Upper lobe of left lung (tissue), 6 donors: ENCODE data around the gene TNKS2. TPM values are rescaled to one million over a fixed set of nuclear protein-coding genes. Genes with fewer than 3 reads are reported as not detected.

Source experiments
- ATAC-seq, 2 donors: fragments of 200-7000 bp; cut with Tn5 transposase; one replicate each; pipeline ENCODE4 v1.9.1; 2022; ENCODE audit warnings: mild to moderate bottlenecking in 2 of 2, moderate library complexity in 2 of 2; ENCODE audit not compliant: low FRiP score in 2 of 2
- DNase-seq, 2 donors: peaks; one replicate each; pipeline ENCODE4 v3.0.0-alpha.2; 2019 to 2020
- H3K27ac ChIP-seq, 4 donors: fragments of 200-600 bp; sonication (generic); one replicate each; pipeline ENCODE4 v1.5.1; 2016 to 2019
- H3K27me3 ChIP-seq, 4 donors: fragments of 200-600 bp; sonication (generic); one replicate each; pipeline ENCODE4 v1.5.1; 2017 to 2019
- H3K36me3 ChIP-seq, 4 donors: fragments of 200-600 bp; sonication (generic); one replicate each; pipeline ENCODE4 v1.5.1; 2016 to 2019
- H3K4me1 ChIP-seq, 4 donors: fragments of 200-600 bp; sonication (generic); one replicate each; pipeline ENCODE4 v1.5.1; 2018 to 2019
- H3K4me3 ChIP-seq, 4 donors: fragments of 200-600 bp; sonication (generic); one replicate each; pipeline ENCODE4 v1.5.1; 2017 to 2019; ENCODE audit warnings: mild to moderate bottlenecking in 2 of 4, moderate library complexity in 1 of 4
- H3K9me3 ChIP-seq, 4 donors: fragments of 200-600 bp; sonication (generic); one replicate each; pipeline ENCODE4 v1.5.1; 2018 to 2019
- CTCF ChIP-seq, 6 experiments: fragments of 450-650 bp in 4 of 6; fragments of 200-600 bp in 2 of 6; sonication (generic) in 2 of 6; IDR thresholded peaks; one replicate each; pipeline ENCODE4 v1.5.1; 2016 to 2019; ENCODE audit warnings: antibody characterized with exemption in 6 of 6
- EP300 ChIP-seq, 4 donors: sonication (generic); formaldehyde crosslinking; IDR thresholded peaks; one replicate each; pipeline ENCODE4 v1.5.1; 2017; ENCODE audit warnings: antibody characterized with exemption in 4 of 4, control low read depth in 2 of 4
- POLR2A ChIP-seq, 4 donors: fragments of 450-650 bp; IDR thresholded peaks; one replicate each; pipeline ENCODE4 v1.5.1; 2016 to 2017; ENCODE audit warnings: antibody characterized with exemption in 4 of 4, mild to moderate bottlenecking in 2 of 4
- POLR2AphosphoS5 ChIP-seq, 2 donors: sonication (generic); formaldehyde crosslinking; IDR thresholded peaks; one replicate each; pipeline ENCODE4 v1.5.1; 2017; ENCODE audit warnings: antibody characterized with exemption in 2 of 2
- WGBS, 2 donors: methylation state at CpG; one replicate each; pipeline ENCODE4 v1.1.5; 2017 to 2018; 5-methylcytosine and 5-hydroxymethylcytosine counted together
- total RNA-seq, 6 donors: library from RNA; depleted of rRNA in 4 of 6; stranded (reverse); fragments of >200 nt in 4 of 6; gene quantifications; one replicate each; pipeline versions ENCODE4 v1.1.0 to v1.2.1, GENCODE V29; 2016 to 2021
- donor health status: DM: no; HTN: no; CAD: no; lungs with moderate emphysema.
- donor health status: DM: no; HTN: yes; CAD: no; lungs with severe emphysema.

Gene TNKS2
- total RNA-seq, 6 donors from 2014 or later = 25.2 to 59.4 (median 37.3) TPM

- Histone ChIP-seq H3K9me3 (no peaks in the 10 kb centered on the region), H3K4me1 (peaks cover 34 to 60% (median 42%) of the 10 kb centered on the region in 4 donors), H3K27me3 (no peaks in the 10 kb centered on the region), H3K36me3 (peaks cover 0 to 8% (median 1%) of the 10 kb centered on the region in 4 donors), H3K27ac (peak overlapping the region; percentile 95 to 99 (median 98)), H3K4me3 (peak overlapping the region; percentile 41 to 97 (median 92))
- TF ChIP-seq POLR2AphosphoS5 (IDR thresholded peaks at IDR 0.05) (peak in 1 of 2 donors; percentile 35), POLR2A (IDR thresholded peaks at IDR 0.05) (peak in 2 of 4 donors; percentile 48 to 50), EP300 (IDR thresholded peaks at IDR 0.05) (peak in 2 of 4 donors; percentile 2 to 24), CTCF (IDR thresholded peaks at IDR 0.05) (peak in 1 of 6 experiments; percentile 27)
- ATAC-seq (peak; percentile 64 to 69), DNase-seq (peak in 1 of 2 donors; percentile 61)
- WGBS, 2 donors = 0 to 1% methylated on average over 22 to 54 of the region's 54 CpGs
These were observed 704 bp downstream of the TNKS2 start for GRCh38 chr10:91798649-91799611.

GRCh38 chr10:91799612-91799975 lies 1.4 kb downstream of the TNKS2 start:
- H3K36me3 ChIP-seq = peaks cover 0 to 8% (median 1%) of the 10 kb centered on the region in 4 donors
- H3K4me3 ChIP-seq = peak overlapping the region in 3 of 4 donors; percentile 92 to 97 (median 93)
- no peaks in the 10 kb centered on the region for H3K9me3 ChIP-seq
- ATAC-seq = no peak
- WGBS, 2 donors = 21 to 24% methylated on average over 4 of the region's 4 CpGs
- DNase-seq = no peak
- no peaks in the 10 kb centered on the region for H3K27me3 ChIP-seq
- peaks cover 38 to 67% (median 45%) of the 10 kb centered on the region in 4 donors for H3K4me1 ChIP-seq
- H3K27ac ChIP-seq = peak overlapping the region; percentile 95 to 99 (median 98)
- TF ChIP-seq CTCF (IDR thresholded peaks at IDR 0.05) (no peak), POLR2A (IDR thresholded peaks at IDR 0.05) (no peak), EP300 (IDR thresholded peaks at IDR 0.05) (no peak), POLR2AphosphoS5 (IDR thresholded peaks at IDR 0.05) (no peak)

- peaks cover 38 to 72% (median 48%) of the 10 kb centered on the region in 4 donors for H3K4me1 ChIP-seq
- TF ChIP-seq POLR2AphosphoS5 (IDR thresholded peaks at IDR 0.05) = no peak
- TF ChIP-seq CTCF (IDR thresholded peaks at IDR 0.05) = no peak
- ATAC-seq = no peak
These were observed 2.0 kb downstream of the TNKS2 start for GRCh38 chr10:91800182-91800581.

GRCh38 chr10:91800756-91801155 lies 2.5 kb downstream of the TNKS2 start:
- no peak overlapping the region for H3K27ac ChIP-seq
- no peaks in the 10 kb centered on the region for H3K27me3 ChIP-seq
- H3K4me1 ChIP-seq = peaks cover 43 to 71% (median 53%) of the 10 kb centered on the region in 4 donors
- no peak for ATAC-seq
- no peak for DNase-seq
- WGBS, 2 donors = 64 to 80% methylated on average over 1 of the region's 1 CpG
- no peak for TF ChIP-seq EP300 (IDR thresholded peaks at IDR 0.05)
- TF ChIP-seq CTCF (IDR thresholded peaks at IDR 0.05) = no peak
- TF ChIP-seq POLR2AphosphoS5 (IDR thresholded peaks at IDR 0.05) = no peak
- TF ChIP-seq POLR2A (IDR thresholded peaks at IDR 0.05) = no peak
- H3K36me3 ChIP-seq = peaks cover 0 to 11% (median 1%) of the 10 kb centered on the region in 4 donors
- H3K4me3 ChIP-seq = peak overlapping the region in 2 of 4 donors; percentile 92 to 93
- H3K9me3 ChIP-seq = no peaks in the 10 kb centered on the region

More at GRCh38 chr10:91800182-91800581, 2.0 kb downstream of the TNKS2 start:
- WGBS, 2 donors = 30 to 38% methylated on average over 5 of the region's 5 CpGs
- peaks cover 0 to 8% (median 1%) of the 10 kb centered on the region in 4 donors for H3K36me3 ChIP-seq
- H3K4me3 ChIP-seq = peak overlapping the region in 2 of 4 donors; percentile 92 to 93
- peak overlapping the region in 2 of 4 donors; percentile 1 to 96 for H3K27ac ChIP-seq
- no peaks in the 10 kb centered on the region for H3K9me3 ChIP-seq
- DNase-seq = no peak
- H3K27me3 ChIP-seq = no peaks in the 10 kb centered on the region
